CD4-positive, alpha-beta T cell (primary cell): ENCODE results near the gene LAMTOR2. TPM values are rescaled to one million over a fixed set of nuclear protein-coding genes. Genes with fewer than 3 reads are reported as not detected.

Experiments
- ATAC-seq: fragments of 200-7000 bp; cut with Tn5 transposase; one replicate; pipeline ENCODE4 v1.10.0; 2022; ENCODE audit warnings: mild to moderate bottlenecking; ENCODE audit not compliant: poor library complexity
- CTCF ChIA-PET: fragments of 350-600 bp; sonication (Branson Sonifier 250); formaldehyde crosslinking; loops from one replicate; lab custom pipeline; 2021; ENCODE audit warnings: antibody characterized with exemption, inconsistent platforms; lab: Charles Lee
- POLR2A ChIA-PET: fragments of 350-600 bp; sonication (Branson Sonifier 250); formaldehyde crosslinking; loops from one replicate; lab custom pipeline; 2021; ENCODE audit warnings: antibody characterized with exemption, inconsistent platforms; lab: Charles Lee
- DNase-seq, 14 experiments: peaks; one replicate each; pipeline ENCODE4 v3.0.0-alpha.2; 2013 to 2020; ENCODE audit warnings: mixed read lengths in 2 of 14
- H3K27ac ChIP-seq, 2 donors: one replicate each; pipeline versions ENCODE4 v1.5.1 to v1.7.0; 2013; ENCODE audit warnings: low read length in 2 of 2, low read depth in 1 of 2, mild to moderate bottlenecking in 1 of 2
- H3K27me3 ChIP-seq, 2 experiments: 1 replicate in 1 of 2; 2 replicates in 1 of 2; pipeline versions ENCODE4 v1.6.1 to v1.7.0; 2013; ENCODE audit warnings: low read length in 2 of 2, control low read depth in 1 of 2, mild to moderate bottlenecking in 1 of 2, moderate library complexity in 1 of 2; ENCODE audit not compliant: insufficient read depth in 2 of 2, control insufficient read depth in 1 of 2
- H3K36me3 ChIP-seq: one replicate; pipeline ENCODE4 v1.6.1; 2013; ENCODE audit warnings: low read length, control low read depth; ENCODE audit not compliant: insufficient read depth
- H3K4me1 ChIP-seq: one replicate; pipeline ENCODE4 v1.6.1; 2013; ENCODE audit warnings: low read length, control low read depth; ENCODE audit not compliant: insufficient read depth
- H3K4me3 ChIP-seq: one replicate; pipeline ENCODE4 v1.5.1; 2013; ENCODE audit warnings: mild to moderate bottlenecking, low read length, moderate library complexity
- H3K9me3 ChIP-seq, 2 experiments: 1 replicate in 1 of 2; 2 replicates in 1 of 2; pipeline versions ENCODE4 v1.6.1 to v1.7.0; 2013; ENCODE audit warnings: low read length in 2 of 2, mild to moderate bottlenecking in 2 of 2, control low read depth in 1 of 2, moderate library complexity in 1 of 2; ENCODE audit not compliant: control insufficient read depth in 1 of 2, insufficient read depth in 1 of 2
- H3K27ac Mint-ChIP-seq: one replicate; pipeline ENCODE4 v1.8.0; 2020; ENCODE audit warnings: mixed read lengths
- H3K27me3 Mint-ChIP-seq: one replicate; pipeline ENCODE4 v1.8.0; 2021; ENCODE audit warnings: mixed read lengths
- H3K36me3 Mint-ChIP-seq: one replicate; pipeline ENCODE4 v1.8.0; 2021; ENCODE audit warnings: low read depth, mixed read lengths
- H3K4me1 Mint-ChIP-seq: one replicate; pipeline ENCODE4 v1.8.0; 2021; ENCODE audit warnings: low read depth, mixed read lengths
- H3K4me3 Mint-ChIP-seq: one replicate; pipeline ENCODE4 v1.8.0; 2020; ENCODE audit warnings: mild to moderate bottlenecking, mixed read lengths
- H3K9me3 Mint-ChIP-seq: one replicate; pipeline ENCODE4 v1.8.0; 2020; ENCODE audit warnings: mixed read lengths
- CTCF ChIP-seq: fragments of 200-600 bp; IDR thresholded peaks from one replicate; pipeline ENCODE4 v1.8.0; 2022; ENCODE audit warnings: antibody characterized with exemption, mild to moderate bottlenecking
- intact Hi-C, 2 experiments: fragments of 100-400 bp; cut with DNase I in 1 of 2; cut with micrococcal nuclease in 1 of 2; formaldehyde crosslinking; loops; one replicate each; pipeline versions ENCODE4 v1.15.1 to v1.9.0; 2023 to 2025; cut with DNase I, micrococcal nuclease
- total RNA-seq, 174 experiments: library from RNA in 2 of 174; stranded (reverse) in 2 of 174; gene quantifications; one replicate each; pipeline ENCODE4 v1.2.3 and lab custom pipeline; 2021 to 2026

LAMTOR2 gene
- total RNA-seq, 2 experiments from 2014 or later: 7.0 to 8.7 TPM

DNA sequence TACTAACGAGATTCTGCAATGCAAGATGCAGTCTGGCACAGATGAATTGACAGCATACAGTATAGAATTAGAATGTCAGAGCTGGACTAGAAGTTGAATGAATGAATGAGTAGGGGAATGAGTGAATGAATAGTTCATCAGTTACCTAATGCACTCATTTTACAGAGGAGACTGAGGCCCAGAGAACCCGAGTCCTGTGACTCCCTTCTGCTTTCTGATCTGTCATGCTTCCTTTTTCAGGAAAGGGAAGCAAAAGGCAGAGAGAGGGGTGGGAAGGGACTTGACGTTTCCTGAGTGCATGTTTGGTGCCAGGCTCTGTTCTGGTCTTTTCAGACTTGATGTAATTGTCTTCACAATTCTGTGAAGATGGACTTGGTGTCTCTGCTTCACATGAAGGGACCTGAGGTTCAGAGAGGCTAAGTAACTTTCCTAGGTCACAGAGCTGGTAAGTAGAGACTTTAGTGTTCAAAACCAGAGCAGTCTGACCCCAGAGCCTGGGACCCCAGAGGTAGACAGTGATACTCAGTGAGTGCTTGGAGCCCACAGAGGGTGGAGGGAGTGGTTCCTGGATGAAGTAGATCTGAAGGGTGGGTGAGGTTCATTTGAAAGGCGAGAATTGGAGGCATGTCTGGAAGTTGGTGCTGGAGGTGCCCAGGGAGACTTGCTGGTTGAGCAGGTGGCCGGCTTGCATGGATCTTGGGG lies 35.7 kb downstream of the LAMTOR2 start:
- H3K27me3 Mint-ChIP-seq: peaks cover 34% of the 10 kb centered on the region

GRCh38 chr1:156090840-156091188 lies 36.2 kb downstream of the LAMTOR2 start:
- H3K27me3 ChIP-seq: peaks cover 0 to 7% of the 10 kb centered on the region in 2 experiments
- ChIA-PET POLR2A (interaction anchor here (0.6 to 1.0 kb wide), 3 partner anchors 39 to 178 kb away, joined by 3 read pairs; no protein-coding TSS in a partner anchor), CTCF (interaction anchor here (1.0 to 4.5 kb wide), 5 partner anchors 37 to 135 kb away, joined by 3 to 35 read pairs (median 6); no protein-coding TSS in a partner anchor)
- Mint-ChIP-seq H3K27ac (no peak overlapping the region), H3K27me3 (peaks cover 28% of the 10 kb centered on the region), H3K4me3 (no peak overlapping the region), H3K36me3 (no peaks in the 10 kb centered on the region), H3K4me1 (peaks cover 3% of the 10 kb centered on the region), H3K9me3 (no peaks in the 10 kb centered on the region)
- no peak overlapping the region for H3K27ac ChIP-seq
- no peaks in the 10 kb centered on the region for H3K9me3 ChIP-seq
- peak; percentile 98 for ATAC-seq
- no peaks in the 10 kb centered on the region for H3K36me3 ChIP-seq
- peak; percentile 84 to 96 (median 90) for DNase-seq
- TF ChIP-seq CTCF: peak; percentile 80
- peaks cover 18% of the 10 kb centered on the region for H3K4me1 ChIP-seq
- intact Hi-C loops: loop anchor here (1.0 to 5.0 kb wide), 4 partner anchors 39 to 356 kb away; no protein-coding TSS in a partner anchor
- no peak overlapping the region for H3K4me3 ChIP-seq

More for the DNA sequence above, 35.7 kb downstream of the LAMTOR2 start:
- DNase-seq (peak in 2 of 14 experiments; percentile 48 to 54), ATAC-seq (no peak)
- ChIA-PET CTCF (interaction anchor here (0.8 to 4.5 kb wide), 6 partner anchors 37 to 135 kb away, joined by 3 to 35 read pairs (median 5); no protein-coding TSS in a partner anchor), POLR2A (interaction anchor here (0.9 to 1.0 kb wide), 2 partner anchors 40 to 135 kb away, joined by 3 read pairs; no protein-coding TSS in a partner anchor)
- Histone ChIP-seq H3K27ac (no peak overlapping the region), H3K9me3 (no peaks in the 10 kb centered on the region), H3K36me3 (no peaks in the 10 kb centered on the region), H3K4me3 (no peak overlapping the region), H3K4me1 (peaks cover 12% of the 10 kb centered on the region), H3K27me3 (peaks cover 1 to 13% of the 10 kb centered on the region in 2 experiments)
- no peak overlapping the region for H3K27ac Mint-ChIP-seq
- H3K9me3 Mint-ChIP-seq: no peaks in the 10 kb centered on the region
- TF ChIP-seq CTCF: no peak
- H3K4me3 Mint-ChIP-seq: no peak overlapping the region
- H3K36me3 Mint-ChIP-seq: no peaks in the 10 kb centered on the region
- intact Hi-C loops: loop anchor here (1.0 to 5.0 kb wide), 4 partner anchors 40 to 357 kb away; no protein-coding TSS in a partner anchor
- no peaks in the 10 kb centered on the region for H3K4me1 Mint-ChIP-seq

GRCh38 chr1:156091610-156092009 lies 37.0 kb downstream of the LAMTOR2 start:
- Mint-ChIP-seq H3K27ac (no peak overlapping the region), H3K4me3 (no peak overlapping the region), H3K27me3 (peaks cover 21% of the 10 kb centered on the region), H3K9me3 (no peaks in the 10 kb centered on the region), H3K36me3 (no peaks in the 10 kb centered on the region), H3K4me1 (peaks cover 11% of the 10 kb centered on the region)
- H3K9me3 ChIP-seq: no peaks in the 10 kb centered on the region
- ChIA-PET POLR2A (no interaction called here), CTCF (interaction anchor here (1.0 to 4.5 kb wide), 4 partner anchors 38 to 134 kb away, joined by 3 to 35 read pairs (median 5); no protein-coding TSS in a partner anchor)
- intact Hi-C loops: loop anchor here (5.0 kb wide), 2 partner anchors 226 to 356 kb away; no protein-coding TSS in a partner anchor
- peaks cover 26% of the 10 kb centered on the region for H3K4me1 ChIP-seq
- no peak overlapping the region for H3K27ac ChIP-seq
- no peak for DNase-seq
- no peak for ATAC-seq
- peaks cover 0 to 4% of the 10 kb centered on the region in 2 experiments for H3K27me3 ChIP-seq
- TF ChIP-seq CTCF: no peak
- H3K36me3 ChIP-seq: no peaks in the 10 kb centered on the region
- H3K4me3 ChIP-seq: no peak overlapping the region
